Activated naive CD4-positive, alpha-beta T cell treated with Interleukin-2 at 50 U/mL for 16 hours (primary cell): ENCODE measurements around the gene EML4.
"Not testable (repeated sequence)": the region's sequence is repeated elsewhere in the genome, so short reads cannot be mapped to it uniquely, and the experiment has no call there.

Source experiments
- DNase-seq: peaks from one replicate; pipeline ENCODE4 v3.0.0-alpha.2; 2020

Gene EML4, protein sequence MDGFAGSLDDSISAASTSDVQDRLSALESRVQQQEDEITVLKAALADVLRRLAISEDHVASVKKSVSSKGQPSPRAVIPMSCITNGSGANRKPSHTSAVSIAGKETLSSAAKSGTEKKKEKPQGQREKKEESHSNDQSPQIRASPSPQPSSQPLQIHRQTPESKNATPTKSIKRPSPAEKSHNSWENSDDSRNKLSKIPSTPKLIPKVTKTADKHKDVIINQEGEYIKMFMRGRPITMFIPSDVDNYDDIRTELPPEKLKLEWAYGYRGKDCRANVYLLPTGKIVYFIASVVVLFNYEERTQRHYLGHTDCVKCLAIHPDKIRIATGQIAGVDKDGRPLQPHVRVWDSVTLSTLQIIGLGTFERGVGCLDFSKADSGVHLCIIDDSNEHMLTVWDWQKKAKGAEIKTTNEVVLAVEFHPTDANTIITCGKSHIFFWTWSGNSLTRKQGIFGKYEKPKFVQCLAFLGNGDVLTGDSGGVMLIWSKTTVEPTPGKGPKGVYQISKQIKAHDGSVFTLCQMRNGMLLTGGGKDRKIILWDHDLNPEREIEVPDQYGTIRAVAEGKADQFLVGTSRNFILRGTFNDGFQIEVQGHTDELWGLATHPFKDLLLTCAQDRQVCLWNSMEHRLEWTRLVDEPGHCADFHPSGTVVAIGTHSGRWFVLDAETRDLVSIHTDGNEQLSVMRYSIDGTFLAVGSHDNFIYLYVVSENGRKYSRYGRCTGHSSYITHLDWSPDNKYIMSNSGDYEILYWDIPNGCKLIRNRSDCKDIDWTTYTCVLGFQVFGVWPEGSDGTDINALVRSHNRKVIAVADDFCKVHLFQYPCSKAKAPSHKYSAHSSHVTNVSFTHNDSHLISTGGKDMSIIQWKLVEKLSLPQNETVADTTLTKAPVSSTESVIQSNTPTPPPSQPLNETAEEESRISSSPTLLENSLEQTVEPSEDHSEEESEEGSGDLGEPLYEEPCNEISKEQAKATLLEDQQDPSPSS

DNA sequence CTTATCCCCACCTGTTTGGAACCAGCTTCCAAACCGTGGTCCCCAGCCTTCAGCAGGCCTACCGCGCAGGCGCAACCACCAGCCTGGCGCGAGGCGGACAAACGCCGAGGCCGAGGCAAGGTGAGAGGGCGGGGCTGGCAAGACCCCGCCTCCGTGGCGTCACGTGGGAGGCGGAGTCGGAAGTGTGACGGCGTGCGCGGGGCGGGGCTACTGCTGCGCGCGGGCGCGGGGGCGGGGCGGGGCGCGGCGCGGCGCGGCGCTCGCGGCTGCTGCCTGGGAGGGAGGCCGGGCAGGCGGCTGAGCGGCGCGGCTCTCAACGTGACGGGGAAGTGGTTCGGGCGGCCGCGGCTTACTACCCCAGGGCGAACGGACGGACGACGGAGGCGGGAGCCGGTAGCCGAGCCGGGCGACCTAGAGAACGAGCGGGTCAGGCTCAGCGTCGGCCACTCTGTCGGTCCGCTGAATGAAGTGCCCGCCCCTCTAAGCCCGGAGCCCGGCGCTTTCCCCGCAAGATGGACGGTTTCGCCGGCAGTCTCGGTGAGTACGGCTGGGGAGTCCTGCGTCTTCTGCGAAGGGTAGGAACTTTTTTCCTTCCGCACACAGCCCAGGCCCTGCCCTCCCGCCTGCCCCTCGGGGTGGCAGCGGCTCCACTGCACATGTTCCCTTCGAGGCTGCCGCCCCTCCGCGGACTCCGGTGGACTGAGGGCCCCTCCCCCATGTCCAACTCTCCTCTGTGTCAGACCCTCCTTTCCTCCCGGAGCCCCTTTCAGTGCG, at the start of gene EML4:
Gene EML4 (plus strand): TSS at position 254 of the 774 bp plus-strand sequence. CDS start 259 bp downstream, at position 513.
- DNase-seq, result peak; percentile 89

DNA sequence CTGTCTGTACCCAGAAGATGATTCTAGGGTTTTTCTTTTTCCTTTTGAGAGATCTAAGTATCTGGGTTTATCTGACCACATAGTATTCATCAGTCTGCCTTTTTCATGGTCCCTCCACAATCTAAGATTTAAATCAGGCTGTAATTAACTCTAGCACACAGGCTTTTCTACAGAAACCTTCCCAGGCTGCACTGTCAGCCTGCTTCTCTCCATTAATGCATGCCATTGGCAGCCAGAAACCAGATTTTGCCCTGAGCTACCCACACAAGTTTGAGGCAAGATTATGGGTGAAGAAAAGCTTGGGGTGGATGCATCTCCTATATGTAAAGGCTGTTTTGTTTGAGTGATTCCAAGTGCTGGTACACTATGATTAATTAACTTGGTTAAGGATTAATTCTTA, 45.7 kb upstream of the EML4 start:
- DNase-seq, result no peak

GRCh38 chr2:42124011-42124785, 45.0 kb upstream of the EML4 start:
- no peak for DNase-seq

- no peak for DNase-seq
Observed at GRCh38 chr2:42125841-42126594, 43.1 kb upstream of the EML4 start.

- not testable (repeated sequence) for DNase-seq
Observed at GRCh38 chr2:42126873-42127272, 42.3 kb upstream of the EML4 start.

- DNase-seq, result no peak
Observed at GRCh38 chr2:42127425-42128424, 41.4 kb upstream of the EML4 start.

- DNase-seq, result no peak
Observed at GRCh38 chr2:42128721-42129486, 40.2 kb upstream of the EML4 start.

DNA sequence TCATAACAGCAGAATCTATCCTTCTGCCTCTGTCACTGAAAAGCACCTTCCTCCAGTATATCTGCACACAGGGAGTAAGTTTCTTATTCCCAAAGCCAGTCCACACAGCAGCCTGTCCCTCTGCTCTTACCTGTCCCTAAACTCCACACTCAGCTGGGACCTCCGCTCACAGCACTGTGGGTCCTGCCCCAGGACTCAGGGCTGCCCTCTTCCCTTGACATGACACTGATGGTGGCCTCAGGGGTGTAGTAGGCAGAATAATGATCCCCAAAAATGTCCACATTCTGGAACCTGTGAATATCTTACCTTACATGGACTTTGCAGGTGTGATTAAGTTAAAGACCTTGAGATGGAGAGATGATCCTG, 39.7 kb upstream of the EML4 start:
- DNase-seq, result no peak

GRCh38 chr2:42129947-42130346, 39.2 kb upstream of the EML4 start:
- DNase-seq, result no peak

DNA sequence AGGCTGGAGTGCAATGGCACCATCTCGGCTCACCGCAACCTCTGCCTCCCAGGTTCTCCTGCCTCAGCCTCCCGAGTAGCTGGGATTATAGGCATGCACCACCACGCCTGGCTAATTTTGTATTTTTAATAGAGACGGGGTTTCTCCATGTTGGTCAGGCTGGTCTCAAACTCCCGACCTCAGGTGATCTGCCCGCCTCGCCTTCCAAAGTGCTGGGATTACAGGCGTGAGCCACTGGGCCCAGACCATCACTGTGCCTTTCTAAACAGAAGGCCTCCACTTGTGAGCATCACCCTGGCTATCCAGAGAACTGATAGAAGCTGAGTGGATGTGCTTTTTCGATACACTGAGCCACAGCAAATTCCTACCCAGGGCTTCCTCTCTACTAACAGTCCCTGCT, 38.3 kb upstream of the EML4 start:
- DNase-seq, result not testable (repeated sequence)

GRCh38 chr2:42132191-42132965, 36.8 kb upstream of the EML4 start:
- no peak for DNase-seq

DNA sequence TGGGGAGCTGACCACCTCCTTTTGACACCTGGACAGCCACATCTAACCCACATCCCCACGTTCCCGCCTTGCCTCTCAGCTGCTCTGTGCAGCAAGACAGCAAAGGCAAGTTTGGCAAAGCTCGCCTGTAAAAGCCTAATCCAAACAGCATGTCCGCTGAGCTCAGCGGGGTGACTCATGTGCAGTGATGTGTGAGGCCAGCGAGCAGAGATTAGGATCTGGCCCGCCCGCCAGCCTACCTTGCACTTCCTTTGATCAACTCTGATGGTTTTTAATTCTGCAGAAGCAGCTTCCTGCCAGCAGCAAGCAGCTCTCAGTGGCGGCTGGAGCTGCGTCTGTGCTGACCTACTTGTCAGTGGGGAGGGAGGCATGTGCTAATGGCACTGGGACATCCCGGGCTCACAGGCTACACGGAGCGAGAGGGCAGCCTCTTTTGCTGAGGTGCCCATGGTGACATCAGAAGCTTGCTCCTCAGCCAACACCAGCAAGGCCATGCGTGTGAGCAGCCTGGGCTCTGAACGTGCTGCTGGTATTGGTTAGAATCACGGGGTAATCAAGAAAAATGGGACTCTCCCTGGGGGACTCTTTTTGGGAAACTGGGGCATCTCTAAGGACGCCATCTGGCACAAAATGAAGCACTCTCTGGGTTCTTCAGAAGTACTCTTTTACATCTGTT, 36.0 kb upstream of the EML4 start:
- DNase-seq, result peak; percentile 87

DNA sequence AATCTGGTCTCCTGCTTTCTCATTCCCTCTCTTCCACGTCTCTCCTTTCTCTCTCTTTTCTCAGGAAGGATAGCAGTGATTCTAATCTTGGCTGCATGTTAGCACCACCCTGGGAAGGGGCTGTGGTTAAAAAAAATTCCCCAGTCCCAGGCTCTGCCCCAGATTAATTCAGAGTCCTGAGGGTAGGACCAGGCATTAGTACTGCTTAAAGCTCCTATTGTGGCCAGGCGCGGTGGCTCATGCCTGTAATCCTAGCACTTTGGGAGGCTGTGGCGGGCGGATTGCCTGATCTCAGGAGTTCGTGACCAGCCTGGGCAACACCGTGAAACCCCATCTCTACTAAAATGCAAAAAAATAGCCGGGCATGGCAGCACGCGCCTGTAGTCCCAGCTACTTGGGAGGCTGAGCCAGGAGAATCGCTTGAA, 35.4 kb upstream of the EML4 start:
- no peak for DNase-seq

DNA sequence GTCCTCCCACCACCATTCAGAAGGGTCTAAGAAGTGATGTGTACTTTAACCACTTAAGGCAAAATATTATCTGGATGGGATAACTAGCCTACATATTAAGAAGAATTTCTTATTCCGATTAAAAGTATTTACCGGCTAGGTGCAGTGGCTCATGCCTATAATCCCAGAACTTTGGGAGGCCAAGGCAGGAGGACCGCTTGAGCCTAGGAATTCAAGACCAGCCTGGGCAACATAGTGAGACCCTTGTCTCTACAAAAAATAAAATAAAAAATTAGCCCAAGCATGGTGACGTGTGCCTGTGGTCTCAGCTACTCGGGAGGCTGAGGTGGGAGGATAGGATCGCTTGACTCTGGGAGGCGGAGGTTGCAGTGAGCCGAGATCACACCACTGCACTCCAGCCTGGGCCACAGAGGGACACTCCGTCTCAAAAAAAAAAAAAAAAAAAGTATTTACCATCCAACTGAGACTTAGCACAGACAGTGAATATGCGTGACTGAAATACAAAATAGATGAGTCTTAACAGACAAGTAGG, 34.7 kb upstream of the EML4 start:
- not testable (repeated sequence) for DNase-seq

DNA sequence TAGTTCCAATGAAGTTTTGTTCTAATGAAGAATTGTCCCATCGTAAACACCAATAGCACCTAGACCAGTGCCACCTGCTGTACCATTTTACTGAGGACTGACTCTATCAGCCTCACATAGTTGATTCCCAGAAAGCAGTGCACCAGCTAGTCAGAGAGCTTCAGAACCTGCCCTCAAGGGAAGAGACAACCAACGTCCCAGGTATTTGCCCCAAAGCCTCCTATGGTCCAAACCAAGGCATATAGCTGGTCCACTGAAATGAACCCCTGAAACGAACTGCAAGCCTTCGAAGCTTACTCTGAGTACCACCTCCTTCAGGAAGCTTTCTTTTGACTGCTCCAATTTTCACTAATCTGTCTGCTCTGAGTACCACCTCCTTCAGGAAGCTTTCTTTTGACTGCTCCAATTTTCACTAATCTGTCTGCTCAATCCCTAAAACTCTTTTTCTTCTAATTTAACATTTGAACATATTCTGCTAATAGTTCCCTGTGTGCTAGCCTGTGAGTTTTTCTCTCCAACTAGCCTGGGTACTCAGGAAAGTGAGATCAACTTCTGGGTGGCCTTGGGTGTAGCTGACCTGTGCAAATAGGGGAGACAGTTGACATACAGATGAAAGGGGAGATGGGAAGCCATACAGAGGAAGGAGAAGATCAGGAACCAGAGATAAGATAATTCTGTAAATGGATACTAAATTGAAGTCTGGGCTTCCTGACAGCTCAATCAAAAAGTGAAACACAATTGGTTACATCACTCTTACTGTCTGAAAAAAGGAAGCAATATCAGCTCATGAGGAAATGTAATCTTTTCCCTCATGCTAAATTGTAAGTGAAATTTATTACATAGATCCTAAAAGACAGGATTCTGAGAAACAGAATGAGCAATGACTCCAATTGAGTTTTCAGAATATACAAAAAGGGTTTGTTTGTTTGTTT, 33.5 kb upstream of the EML4 start:
- no peak for DNase-seq

DNA sequence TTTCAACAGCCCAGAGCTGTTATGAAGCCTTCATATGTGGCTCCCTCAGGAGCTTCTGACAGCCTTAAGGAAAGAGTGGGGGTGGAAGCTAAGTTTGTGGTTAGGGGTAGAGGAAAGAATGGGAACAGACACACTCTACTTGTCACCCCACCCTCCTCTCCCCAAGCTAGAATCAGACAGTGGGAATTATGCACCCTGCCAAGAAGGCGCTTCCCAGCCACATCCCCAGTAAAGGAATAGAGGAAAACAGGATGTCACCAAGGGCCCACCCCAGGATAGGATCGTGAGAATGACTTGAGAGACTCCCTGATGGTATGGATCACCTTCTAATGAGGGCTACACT, 32.4 kb upstream of the EML4 start:
- no peak for DNase-seq
